Naive B cell (primary cell): Measurements from ENCODE around the gene AGRN. TPM values are rescaled to one million over a fixed set of nuclear protein-coding genes. Genes with fewer than 3 reads are reported as not detected.

Experiments used
- ATAC-seq, 2 donors: fragments of 150-1000 bp; cut with Tn5 transposase; 2 replicates each; pipeline ENCODE4 v1.10.0; 2021; ENCODE audit warnings: low read depth in 2 of 2, mild to moderate bottlenecking in 2 of 2, moderate library complexity in 2 of 2
- DNase-seq: peaks from one replicate; pipeline ENCODE4 v3.0.0; 2022
- H3K27ac Mint-ChIP-seq, 6 donors: one replicate each; pipeline ENCODE4 v1.8.0; 2020 to 2022; ENCODE audit warnings: mild to moderate bottlenecking in 6 of 6, mixed read lengths in 6 of 6, moderate library complexity in 5 of 6, inconsistent platforms in 2 of 6
- H3K27me3 Mint-ChIP-seq, 3 donors: one replicate each; pipeline ENCODE4 v1.8.0; 2021 to 2022; ENCODE audit warnings: mixed read lengths in 3 of 3, mild to moderate bottlenecking in 1 of 3
- H3K36me3 Mint-ChIP-seq, 2 donors: one replicate each; pipeline ENCODE4 v1.8.0; 2020 to 2022; ENCODE audit warnings: mixed read lengths in 2 of 2, inconsistent platforms in 1 of 2, mild to moderate bottlenecking in 1 of 2
- H3K4me1 Mint-ChIP-seq, 3 donors: one replicate each; pipeline ENCODE4 v1.8.0; 2020 to 2022; ENCODE audit warnings: mixed read lengths in 3 of 3, inconsistent platforms in 1 of 3, mild to moderate bottlenecking in 1 of 3, moderate library complexity in 1 of 3
- H3K4me3 Mint-ChIP-seq, 8 donors: one replicate each; pipeline ENCODE4 v1.8.0; 2020 to 2022; ENCODE audit warnings: mild to moderate bottlenecking in 8 of 8, mixed read lengths in 8 of 8, moderate library complexity in 8 of 8, inconsistent platforms in 2 of 8
- H3K9me3 Mint-ChIP-seq, 7 donors: one replicate each; pipeline ENCODE4 v1.8.0; 2020 to 2022; ENCODE audit warnings: mixed read lengths in 7 of 7, mild to moderate bottlenecking in 5 of 7, inconsistent platforms in 2 of 7, moderate library complexity in 1 of 7
- polyA plus RNA-seq, 6 donors: library from polyadenylated mRNA; unstranded; fragments of 300-500 nt; fragmentation: Illumina TruSeq; gene quantifications; one replicate each; pipeline ENCODE4 v1.2.3, GENCODE V29; 2021; ENCODE audit warnings: low read depth in 6 of 6

The AGRN gene
- polyA plus RNA-seq, 6 donors from 2014 or later: 0.04 to 0.52 TPM; not detected in 4

DNA sequence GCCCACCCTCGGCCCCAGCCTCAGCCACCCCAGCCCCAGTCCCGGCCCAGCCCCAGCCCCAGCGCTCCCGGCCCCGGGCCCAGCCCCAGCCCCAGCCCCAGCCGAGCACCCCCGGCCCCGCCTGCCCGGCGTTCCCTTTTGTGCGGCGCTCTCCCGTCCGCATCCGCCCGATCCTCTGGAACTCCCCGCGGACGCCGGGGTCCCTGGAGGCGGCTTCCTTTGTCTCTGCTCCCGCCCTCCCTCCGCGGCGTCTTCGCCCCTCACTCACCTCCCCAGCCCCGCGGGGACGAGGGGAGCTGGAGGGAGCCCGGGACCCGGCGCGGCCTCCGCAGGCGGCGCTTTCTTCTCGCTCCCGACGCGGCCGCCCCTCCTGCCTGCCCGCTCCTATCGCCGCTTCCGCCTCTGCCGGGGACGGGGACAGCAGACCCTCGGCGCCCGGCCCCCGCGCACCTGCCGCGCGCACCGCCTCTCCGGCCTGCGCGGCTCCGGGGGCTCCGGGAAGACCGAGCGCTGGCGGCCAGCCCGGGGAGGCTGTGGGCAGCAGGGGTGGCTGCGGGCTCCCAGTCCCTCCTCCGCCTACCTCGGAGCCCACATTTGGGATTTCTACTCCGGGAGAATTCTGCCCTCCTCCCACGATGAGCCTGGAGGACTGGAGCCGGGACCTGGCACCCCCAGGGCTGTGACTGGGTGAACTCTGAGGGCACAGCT is 14.0 kb downstream of the AGRN start:
- Mint-ChIP-seq H3K27ac (peak overlapping the region in 1 of 6 donors; percentile 57), H3K9me3 (no peaks in the 10 kb centered on the region), H3K36me3 (no peaks in the 10 kb centered on the region), H3K4me1 (peaks cover 22 to 37% (median 26%) of the 10 kb centered on the region in 3 donors), H3K4me3 (peak overlapping the region in 5 of 8 donors; percentile 50 to 80 (median 68)), H3K27me3 (peaks cover 4 to 48% (median 28%) of the 10 kb centered on the region in 3 donors)
- ATAC-seq: peak in 1 of 2 donors; percentile 5
- no peak for DNase-seq

GRCh38 chr1:1034439-1034781 is 14.5 kb downstream of the AGRN start:
- DNase-seq (no peak), ATAC-seq (no peak)
- no peaks in the 10 kb centered on the region for H3K9me3 Mint-ChIP-seq
- peak overlapping the region in 7 of 8 donors; percentile 56 to 80 (median 69) for H3K4me3 Mint-ChIP-seq
- H3K27ac Mint-ChIP-seq: peak overlapping the region in 3 of 6 donors; percentile 37 to 72 (median 57)
- H3K36me3 Mint-ChIP-seq: no peaks in the 10 kb centered on the region
- H3K4me1 Mint-ChIP-seq: peaks cover 27 to 43% (median 31%) of the 10 kb centered on the region in 3 donors
- peaks cover 4 to 53% (median 34%) of the 10 kb centered on the region in 3 donors for H3K27me3 Mint-ChIP-seq

- peak overlapping the region in 1 of 6 donors; percentile 42 for H3K27ac Mint-ChIP-seq
- H3K4me1 Mint-ChIP-seq: peaks cover 30 to 49% (median 37%) of the 10 kb centered on the region in 3 donors
- ATAC-seq (no peak), DNase-seq (no peak)
- H3K27me3 Mint-ChIP-seq: peaks cover 4 to 57% (median 39%) of the 10 kb centered on the region in 3 donors
- peak overlapping the region in 2 of 8 donors; percentile 23 to 32 for H3K4me3 Mint-ChIP-seq
- H3K36me3 Mint-ChIP-seq: no peaks in the 10 kb centered on the region
- H3K9me3 Mint-ChIP-seq: no peaks in the 10 kb centered on the region
Observed at GRCh38 chr1:1035291-1035943, 15.5 kb downstream of the AGRN start.

DNA sequence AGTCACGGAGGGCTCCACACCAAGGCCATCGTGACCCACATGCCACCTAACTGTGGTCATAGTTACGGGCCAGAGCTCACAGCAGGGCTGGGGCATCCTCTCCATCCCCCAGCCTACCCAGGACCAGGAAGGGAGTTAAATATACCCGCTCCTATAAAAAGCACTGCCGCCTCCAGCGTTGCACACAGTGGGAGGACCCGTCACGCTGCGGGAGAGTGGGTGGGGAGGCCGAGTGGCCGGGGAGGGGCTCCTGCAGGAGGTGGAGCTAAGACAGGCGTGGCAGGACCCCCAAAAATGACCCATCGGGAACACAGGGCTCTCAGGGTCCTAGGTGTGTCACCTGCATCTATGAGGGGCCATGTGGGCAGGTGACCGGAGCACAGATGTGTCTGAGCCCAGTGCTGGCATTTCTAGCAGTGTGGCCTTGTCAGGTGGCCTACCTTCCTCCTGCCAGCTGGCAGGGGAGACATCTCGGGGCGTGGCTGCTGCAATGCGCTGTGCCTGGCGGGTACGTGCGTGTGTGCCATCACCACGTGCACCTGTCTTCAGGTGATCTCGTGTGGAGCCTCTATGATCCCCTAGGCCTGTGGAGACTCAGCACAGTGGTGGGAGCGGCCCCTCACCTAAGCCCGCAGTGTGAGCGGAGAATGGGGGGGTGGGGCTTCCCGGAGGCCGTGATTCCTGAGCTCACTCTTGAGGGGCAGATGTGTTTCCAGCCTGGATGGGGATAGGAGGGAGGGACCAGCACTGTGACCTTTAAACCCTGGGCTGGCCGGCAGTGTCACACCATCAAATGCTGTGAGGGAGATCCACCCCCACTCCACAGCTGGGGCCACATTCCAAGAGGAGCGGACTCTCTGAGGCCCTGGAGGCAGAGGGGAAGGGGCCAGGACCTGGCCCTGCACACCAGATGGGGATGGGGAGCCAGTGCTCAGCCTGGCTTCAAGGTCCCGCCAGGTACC is 17.7 kb downstream of the AGRN start:
- Mint-ChIP-seq H3K27ac (no peak overlapping the region), H3K4me3 (peak overlapping the region in 3 of 8 donors; percentile 15 to 62 (median 41)), H3K4me1 (peaks cover 21 to 38% (median 29%) of the 10 kb centered on the region in 3 donors), H3K36me3 (no peaks in the 10 kb centered on the region), H3K9me3 (no peaks in the 10 kb centered on the region), H3K27me3 (peaks cover 4 to 49% (median 31%) of the 10 kb centered on the region in 3 donors)
- DNase-seq: no peak
- no peak for ATAC-seq

DNA sequence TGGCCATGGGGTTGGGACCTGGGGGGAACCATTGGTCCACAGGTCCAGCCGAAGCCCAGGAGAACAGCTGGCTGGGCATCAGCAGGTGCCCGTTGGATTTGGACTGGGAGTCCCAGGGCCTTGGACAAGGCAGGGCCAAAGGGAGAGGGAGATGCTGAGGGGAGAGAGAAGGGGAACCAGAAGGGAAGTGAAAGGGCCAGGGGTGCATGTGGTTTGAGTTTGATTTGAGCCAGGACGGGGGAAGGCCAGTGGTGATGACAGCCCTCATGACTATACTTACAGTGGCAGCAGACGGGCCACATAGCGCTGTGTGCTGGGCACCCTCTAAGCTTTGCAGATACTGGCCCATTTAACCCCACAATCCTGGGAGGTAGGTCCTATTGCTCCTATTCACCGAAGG is 18.8 kb downstream of the AGRN start:
- DNase-seq (peak; percentile 40), ATAC-seq (peak; percentile 62 to 63)
- Mint-ChIP-seq H3K9me3 (peaks cover 0 to 3% (median 0%) of the 10 kb centered on the region in 7 donors), H3K36me3 (no peaks in the 10 kb centered on the region), H3K27me3 (peaks cover 4 to 49% (median 31%) of the 10 kb centered on the region in 3 donors), H3K4me1 (peaks cover 21 to 41% (median 32%) of the 10 kb centered on the region in 3 donors), H3K4me3 (peak overlapping the region in 7 of 8 donors; percentile 22 to 78 (median 61)), H3K27ac (peak overlapping the region in 2 of 6 donors; percentile 73 to 86)

- no peaks in the 10 kb centered on the region for H3K36me3 Mint-ChIP-seq
- peaks cover 4 to 47% (median 31%) of the 10 kb centered on the region in 3 donors for H3K27me3 Mint-ChIP-seq
- ATAC-seq: no peak
- DNase-seq: no peak
- H3K4me3 Mint-ChIP-seq: peak overlapping the region; percentile 57 to 84 (median 78)
- H3K4me1 Mint-ChIP-seq: peaks cover 21 to 41% (median 30%) of the 10 kb centered on the region in 3 donors
- peaks cover 0 to 3% (median 0%) of the 10 kb centered on the region in 7 donors for H3K9me3 Mint-ChIP-seq
- H3K27ac Mint-ChIP-seq: peak overlapping the region in 2 of 6 donors; percentile 73 to 82
Observed at GRCh38 chr1:1039145-1039910, 19.4 kb downstream of the AGRN start.

DNA sequence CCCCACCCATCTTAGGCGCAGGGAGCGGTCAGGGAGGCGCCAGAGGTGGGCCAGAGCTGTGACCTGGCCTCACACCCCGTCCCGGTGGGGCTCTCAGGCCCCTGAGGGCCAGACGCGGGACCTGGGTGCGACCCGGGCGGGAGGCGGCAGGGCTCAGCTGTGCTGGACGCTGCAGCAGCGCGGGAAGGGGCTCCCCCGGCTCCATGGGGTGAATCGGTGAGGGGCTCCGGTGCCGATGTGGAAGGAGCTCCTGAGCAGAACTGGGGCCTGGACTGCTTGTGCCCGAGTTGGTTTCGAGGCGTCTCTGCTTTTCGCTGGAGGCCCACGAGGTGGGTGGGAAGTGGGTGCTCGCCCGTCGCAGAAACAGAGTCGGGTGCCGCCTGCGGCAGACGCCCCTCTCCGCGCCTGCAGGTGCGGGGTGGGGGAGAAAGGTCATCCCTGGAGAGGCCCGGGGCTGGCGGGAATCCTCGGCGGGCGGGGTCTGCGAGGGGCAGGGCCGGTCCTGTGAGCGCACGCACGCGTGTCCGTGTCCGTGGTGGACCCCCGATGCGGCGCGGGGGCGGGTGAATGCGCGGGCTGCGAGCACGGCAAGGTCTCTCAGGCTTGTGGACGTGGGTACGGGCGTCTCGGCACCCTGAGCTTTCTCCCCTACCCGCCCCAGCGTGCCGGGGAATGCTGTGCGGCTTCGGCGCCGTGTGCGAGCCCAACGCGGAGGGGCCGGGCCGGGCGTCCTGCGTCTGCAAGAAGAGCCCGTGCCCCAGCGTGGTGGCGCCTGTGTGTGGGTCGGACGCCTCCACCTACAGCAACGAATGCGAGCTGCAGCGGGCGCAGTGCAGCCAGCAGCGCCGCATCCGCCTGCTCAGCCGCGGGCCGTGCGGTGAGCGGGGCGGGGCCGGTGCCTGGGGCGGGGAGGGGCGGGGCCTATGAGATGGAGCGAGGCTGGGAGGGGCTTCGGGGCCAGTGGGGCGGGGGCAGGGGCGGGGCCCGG is 20.4 kb downstream of the AGRN start:
- H3K36me3 Mint-ChIP-seq: no peaks in the 10 kb centered on the region
- H3K27ac Mint-ChIP-seq: peak overlapping the region in 1 of 6 donors; percentile 12
- ATAC-seq (peak; percentile 77 to 82), DNase-seq (peak; percentile 56)
- H3K27me3 Mint-ChIP-seq: peaks cover 4 to 42% (median 29%) of the 10 kb centered on the region in 3 donors
- peaks cover 0 to 3% (median 0%) of the 10 kb centered on the region in 7 donors for H3K9me3 Mint-ChIP-seq
- peak overlapping the region; percentile 60 to 84 (median 78) for H3K4me3 Mint-ChIP-seq
- peaks cover 21 to 39% (median 25%) of the 10 kb centered on the region in 3 donors for H3K4me1 Mint-ChIP-seq

DNA sequence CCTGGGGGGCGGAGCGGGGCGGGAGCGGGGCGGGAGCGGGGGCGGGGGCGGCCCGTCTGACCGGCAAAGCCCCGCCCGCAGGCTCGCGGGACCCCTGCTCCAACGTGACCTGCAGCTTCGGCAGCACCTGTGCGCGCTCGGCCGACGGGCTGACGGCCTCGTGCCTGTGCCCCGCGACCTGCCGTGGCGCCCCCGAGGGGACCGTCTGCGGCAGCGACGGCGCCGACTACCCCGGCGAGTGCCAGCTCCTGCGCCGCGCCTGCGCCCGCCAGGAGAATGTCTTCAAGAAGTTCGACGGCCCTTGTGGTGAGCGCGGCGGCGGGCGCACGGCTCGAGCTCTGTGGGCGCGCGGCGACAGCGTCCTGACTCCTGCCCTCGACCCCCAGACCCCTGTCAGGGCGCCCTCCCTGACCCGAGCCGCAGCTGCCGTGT is 21.2 kb downstream of the AGRN start:
- Mint-ChIP-seq H3K27ac (no peak overlapping the region), H3K4me3 (no peak overlapping the region), H3K36me3 (no peaks in the 10 kb centered on the region), H3K9me3 (peaks cover 0 to 3% (median 0%) of the 10 kb centered on the region in 7 donors), H3K27me3 (peaks cover 2 to 34% (median 21%) of the 10 kb centered on the region in 3 donors), H3K4me1 (peaks cover 21 to 31% (median 21%) of the 10 kb centered on the region in 3 donors)
- ATAC-seq (no peak), DNase-seq (no peak)

- Mint-ChIP-seq H3K27ac (no peak overlapping the region), H3K4me3 (peak overlapping the region in 3 of 8 donors; percentile 38 to 54 (median 44)), H3K9me3 (peaks cover 0 to 3% (median 0%) of the 10 kb centered on the region in 7 donors), H3K4me1 (peaks cover 21 to 24% (median 21%) of the 10 kb centered on the region in 3 donors), H3K27me3 (peaks cover 0 to 27% (median 18%) of the 10 kb centered on the region in 3 donors), H3K36me3 (no peaks in the 10 kb centered on the region)
- no peak for DNase-seq
- no peak for ATAC-seq
Observed at GRCh38 chr1:1041873-1042272, 22.0 kb downstream of the AGRN start.

- DNase-seq (no peak), ATAC-seq (no peak)
- Mint-ChIP-seq H3K36me3 (no peaks in the 10 kb centered on the region), H3K9me3 (peaks cover 0 to 3% (median 0%) of the 10 kb centered on the region in 7 donors), H3K27ac (no peak overlapping the region), H3K4me1 (peaks cover 18 to 24% (median 21%) of the 10 kb centered on the region in 3 donors), H3K27me3 (peaks cover 0 to 20% (median 18%) of the 10 kb centered on the region in 3 donors), H3K4me3 (peak overlapping the region in 4 of 8 donors; percentile 36 to 74 (median 50))
Observed at GRCh38 chr1:1042835-1043234, 22.9 kb downstream of the AGRN start.

DNA sequence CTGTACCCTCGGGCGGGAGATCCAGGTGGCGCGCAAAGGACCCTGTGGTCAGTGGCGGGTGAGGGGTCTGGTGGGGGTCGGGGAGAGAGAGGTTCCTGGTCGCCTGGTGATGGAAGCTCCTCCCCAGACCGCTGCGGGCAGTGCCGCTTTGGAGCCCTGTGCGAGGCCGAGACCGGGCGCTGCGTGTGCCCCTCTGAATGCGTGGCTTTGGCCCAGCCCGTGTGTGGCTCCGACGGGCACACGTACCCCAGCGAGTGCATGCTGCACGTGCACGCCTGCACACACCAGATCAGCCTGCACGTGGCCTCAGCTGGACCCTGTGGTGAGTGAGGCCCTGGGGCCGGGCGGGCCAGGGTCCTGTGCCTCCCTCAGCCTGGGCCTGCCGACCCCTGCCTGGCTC is 23.5 kb downstream of the AGRN start:
- Mint-ChIP-seq H3K36me3 (no peaks in the 10 kb centered on the region), H3K4me1 (peaks cover 13 to 21% (median 19%) of the 10 kb centered on the region in 3 donors), H3K27me3 (peaks cover 0 to 16% (median 14%) of the 10 kb centered on the region in 3 donors), H3K4me3 (no peak overlapping the region), H3K9me3 (peaks cover 0 to 3% (median 0%) of the 10 kb centered on the region in 7 donors), H3K27ac (peak overlapping the region in 1 of 6 donors; percentile 65)
- no peak for ATAC-seq
- no peak for DNase-seq
